ENCODE data around the gene RERE. TPM values are rescaled to one million over a fixed set of nuclear protein-coding genes. Genes with fewer than 3 reads are reported as not detected.
A peak's percentile ranks its signal among the peaks of the same experiment; 100 is the strongest.

RERE gene
- total and polyA plus RNA-seq, 2 donors (not counting 3 experiments of a cell fraction or from before 2014, with no cell fraction given): 14.1 to 113 TPM

- DNase-seq (ENCODE audit: low read depth, low spot score) (peak; percentile 76), FAIRE-seq (peak; percentile 46)
- Histone ChIP-seq H3K4me3 (replicated peaks in 1 of 3; ENCODE audit: insufficient read depth in 1 of 3, low read depth in 1 of 3, low read length in 3 of 3) (no peak overlapping the region), H3K27me3 (ENCODE audit: control insufficient read depth in 2 of 2, insufficient read depth in 2 of 2, low read length in 2 of 2) (no peaks in the 10 kb centered on the region), H4K20me1 (replicated peaks; ENCODE audit: control insufficient read depth, extremely low read depth, insufficient read depth, low read length) (no peaks in the 10 kb centered on the region), H3K9me1 (replicated peaks; ENCODE audit: control insufficient read depth, extremely low read depth, insufficient read depth, low read length) (no peaks in the 10 kb centered on the region), H3K4me1 (ENCODE audit: control insufficient read depth, extremely low read depth, insufficient read depth, low read length) (peaks cover 53% of the 10 kb centered on the region), H2AFZ (ENCODE audit: low read depth, low read length) (no peak overlapping the region), H3K27ac (ENCODE audit: insufficient read depth, low read depth, low read length) (peak overlapping the region; percentile 62), H3K36me3 (ENCODE audit: control insufficient read depth in 2 of 2, extremely low read depth in 1 of 2, insufficient read depth in 2 of 2, low read length in 2 of 2) (peaks cover 0 to 3% of the 10 kb centered on the region in 2 experiments), H3K9me3 (replicated peaks; ENCODE audit: control insufficient read depth, insufficient read depth, low read length) (no peaks in the 10 kb centered on the region), H3K9ac (replicated peaks; ENCODE audit: extremely low read depth, insufficient read depth, low read length) (no peak overlapping the region), H3K79me2 (ENCODE audit: control insufficient read depth, insufficient read depth, low read length) (peaks cover 62% of the 10 kb centered on the region), H3K4me2 (ENCODE audit: insufficient read depth, low read length) (peak overlapping the region; percentile 62)
- dilution Hi-C loops (cut with MboI; ENCODE audit: extremely low pct_ligation_motif_present, low sequenced_read_pairs) (no loop called here), intact Hi-C loops (cut with micrococcal nuclease) (loop anchor here (1.0 to 2.0 kb wide), 2 partner anchors 25 to 34 kb away; no protein-coding TSS in a partner anchor)
- no TSS peak for BruUV-seq (replicated peaks)
- ChIA-PET POLR2A (no interaction called here), CTCF (interaction anchor here (0.5 to 3.1 kb wide), 35 partner anchors 9 to 440 kb away, joined by 3 to 34 read pairs (median 5); no protein-coding TSS in a partner anchor)
- no peak for TF ChIP-seq POLR2AphosphoS5 (IDR thresholded peaks at IDR 0.05; ENCODE audit: insufficient read depth, low read depth, low read length)
- no peak for TF ChIP-seq FOS (IDR thresholded peaks at IDR 0.05; ENCODE audit: borderline replicate concordance, insufficient read depth, low read length)
- TF ChIP-seq POLR2A (IDR thresholded peaks at IDR 0.05; ENCODE audit: low read depth, low read length): no peak
- peak; percentile 37 to 42 for TF ChIP-seq CTCF (IDR thresholded peaks at IDR 0.05; ENCODE audit: extremely low read depth in 1 of 2, insufficient read depth in 1 of 2, low read depth in 1 of 2, low read length in 2 of 2)
- no peak for TF ChIP-seq GATA2 (IDR thresholded peaks at IDR 0.05; ENCODE audit: insufficient read depth, insufficient read length, low read depth, low read length)
- TF ChIP-seq MAX (IDR thresholded peaks at IDR 0.05; ENCODE audit: insufficient read depth, insufficient read length): no peak
These were observed 408.3 kb downstream of the RERE start for GRCh38 chr1:8409106-8409505.
